Measurements from ENCODE around the gene CTNNB1. TPM values are rescaled to one million over a fixed set of nuclear protein-coding genes. Genes with fewer than 3 reads are reported as not detected.

CTNNB1 gene
- total and polyA plus RNA-seq, 2 experiments from 2014 or later: 89.4 to 566 TPM

- H3K27ac ChIP-seq (ENCODE audit: low read depth): no peak overlapping the region
- peaks cover 10% of the 10 kb centered on the region for H3K4me1 ChIP-seq (ENCODE audit: insufficient read depth)
- H3K4me3 ChIP-seq: no peak overlapping the region
- H3K79me2 ChIP-seq (replicated peaks; ENCODE audit: insufficient read depth): no peaks in the 10 kb centered on the region
- Mint-ChIP-seq H3K4me1 (peaks cover 12% of the 10 kb centered on the region), H3K4me3 (no peak overlapping the region), H3K27ac (no peak overlapping the region), H3K36me3 (ENCODE audit: low read depth) (no peaks in the 10 kb centered on the region), H3K9me3 (no peaks in the 10 kb centered on the region), H3K27me3 (ENCODE audit: insufficient read depth, low read depth, poor library complexity) (peaks cover 3% of the 10 kb centered on the region)
- H3K36me3 ChIP-seq (ENCODE audit: insufficient read depth): no peaks in the 10 kb centered on the region
- H3K9me2 ChIP-seq (ENCODE audit: insufficient read depth): no peaks in the 10 kb centered on the region
- H2AFZ ChIP-seq: no peak overlapping the region
- TF ChIP-seq JUNB (IDR thresholded peaks at IDR 0.05; ENCODE audit: unreplicated experiment): no peak
- TF ChIP-seq EZH2phosphoT487 (IDR thresholded peaks at IDR 0.05; ENCODE audit: unreplicated experiment): no peak
- TF ChIP-seq, protein P1, sequence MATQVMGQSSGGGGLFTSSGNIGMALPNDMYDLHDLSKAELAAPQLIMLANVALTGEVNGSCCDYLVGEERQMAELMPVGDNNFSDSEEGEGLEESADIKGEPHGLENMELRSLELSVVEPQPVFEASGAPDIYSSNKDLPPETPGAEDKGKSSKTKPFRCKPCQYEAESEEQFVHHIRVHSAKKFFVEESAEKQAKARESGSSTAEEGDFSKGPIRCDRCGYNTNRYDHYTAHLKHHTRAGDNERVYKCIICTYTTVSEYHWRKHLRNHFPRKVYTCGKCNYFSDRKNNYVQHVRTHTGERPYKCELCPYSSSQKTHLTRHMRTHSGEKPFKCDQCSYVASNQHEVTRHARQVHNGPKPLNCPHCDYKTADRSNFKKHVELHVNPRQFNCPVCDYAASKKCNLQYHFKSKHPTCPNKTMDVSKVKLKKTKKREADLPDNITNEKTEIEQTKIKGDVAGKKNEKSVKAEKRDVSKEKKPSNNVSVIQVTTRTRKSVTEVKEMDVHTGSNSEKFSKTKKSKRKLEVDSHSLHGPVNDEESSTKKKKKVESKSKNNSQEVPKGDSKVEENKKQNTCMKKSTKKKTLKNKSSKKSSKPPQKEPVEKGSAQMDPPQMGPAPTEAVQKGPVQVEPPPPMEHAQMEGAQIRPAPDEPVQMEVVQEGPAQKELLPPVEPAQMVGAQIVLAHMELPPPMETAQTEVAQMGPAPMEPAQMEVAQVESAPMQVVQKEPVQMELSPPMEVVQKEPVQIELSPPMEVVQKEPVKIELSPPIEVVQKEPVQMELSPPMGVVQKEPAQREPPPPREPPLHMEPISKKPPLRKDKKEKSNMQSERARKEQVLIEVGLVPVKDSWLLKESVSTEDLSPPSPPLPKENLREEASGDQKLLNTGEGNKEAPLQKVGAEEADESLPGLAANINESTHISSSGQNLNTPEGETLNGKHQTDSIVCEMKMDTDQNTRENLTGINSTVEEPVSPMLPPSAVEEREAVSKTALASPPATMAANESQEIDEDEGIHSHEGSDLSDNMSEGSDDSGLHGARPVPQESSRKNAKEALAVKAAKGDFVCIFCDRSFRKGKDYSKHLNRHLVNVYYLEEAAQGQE (IDR thresholded peaks at IDR 0.05; ENCODE audit: unreplicated experiment): no peak
- TF ChIP-seq POLR2AphosphoS5 (IDR thresholded peaks at IDR 0.05; ENCODE audit: low read depth): no peak
- TF ChIP-seq ZNF114 (CRISPR knock-in tag; IDR thresholded peaks at IDR 0.05): no peak
- TF ChIP-seq CREB1 (CRISPR knock-in tag; IDR thresholded peaks at IDR 0.05; ENCODE audit: low read depth): no peak
- no peaks in the 10 kb centered on the region for H3F3A ChIP-seq (replicated peaks; ENCODE audit: low read depth)
- no peak for ATAC-seq
- H4K20me1 ChIP-seq (replicated peaks; ENCODE audit: insufficient read depth): no peaks in the 10 kb centered on the region
- DNase-seq (ENCODE audit: low spot score): no peak
- peaks cover 9% of the 10 kb centered on the region; the same call in 1 of the 2 replicates for H3K27me3 ChIP-seq (ENCODE audit: insufficient read depth)
- no peak overlapping the region for H3K4me2 ChIP-seq
Measured at GRCh38 chr3:41193794-41194539, 5.3 kb upstream of the CTNNB1 start.

DNA sequence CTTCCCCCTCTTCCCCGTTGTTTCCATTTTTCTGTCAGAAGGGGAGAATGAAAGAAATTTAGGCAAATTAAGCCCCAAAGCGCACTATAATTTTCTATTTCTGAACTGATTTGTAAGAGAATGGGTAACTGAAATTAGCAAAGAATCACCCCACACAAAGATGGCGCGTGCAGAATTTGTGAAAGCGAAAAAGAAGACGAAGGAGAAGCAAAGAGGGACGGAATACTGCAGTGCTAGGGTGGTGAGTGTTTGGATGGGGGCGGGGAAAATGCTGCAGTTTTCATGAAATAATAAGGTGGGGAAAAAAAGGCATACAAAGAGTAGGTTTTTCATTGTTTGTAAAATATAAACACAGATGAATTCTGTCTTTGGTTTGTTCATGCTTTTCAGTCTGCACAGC is 4.6 kb upstream of the CTNNB1 start:
- H3K4me1 Mint-ChIP-seq: peaks cover 12% of the 10 kb centered on the region
- Histone ChIP-seq H3K27ac (ENCODE audit: low read depth) (no peak overlapping the region), H3F3A (replicated peaks; ENCODE audit: low read depth) (no peaks in the 10 kb centered on the region), H3K79me2 (replicated peaks; ENCODE audit: insufficient read depth) (no peaks in the 10 kb centered on the region), H3K4me1 (ENCODE audit: insufficient read depth) (peaks cover 10% of the 10 kb centered on the region), H2AFZ (no peak overlapping the region), H3K9me2 (ENCODE audit: insufficient read depth) (no peaks in the 10 kb centered on the region), H3K4me2 (no peak overlapping the region), H3K36me3 (ENCODE audit: insufficient read depth) (no peaks in the 10 kb centered on the region), H3K27me3 (ENCODE audit: insufficient read depth) (peaks cover 9% of the 10 kb centered on the region; the same call in 1 of the 2 replicates), H3K4me3 (no peak overlapping the region), H4K20me1 (replicated peaks; ENCODE audit: insufficient read depth) (no peaks in the 10 kb centered on the region)
- no peaks in the 10 kb centered on the region for H3K9me3 Mint-ChIP-seq
- no peak for ATAC-seq
- no peak for DNase-seq (ENCODE audit: low spot score)
- H3K27ac Mint-ChIP-seq: no peak overlapping the region
- H3K4me3 Mint-ChIP-seq: no peak overlapping the region
- peaks cover 5% of the 10 kb centered on the region for H3K27me3 Mint-ChIP-seq (ENCODE audit: insufficient read depth, low read depth, poor library complexity)
- no peaks in the 10 kb centered on the region for H3K36me3 Mint-ChIP-seq (ENCODE audit: low read depth)
- TF ChIP-seq, protein P2, sequence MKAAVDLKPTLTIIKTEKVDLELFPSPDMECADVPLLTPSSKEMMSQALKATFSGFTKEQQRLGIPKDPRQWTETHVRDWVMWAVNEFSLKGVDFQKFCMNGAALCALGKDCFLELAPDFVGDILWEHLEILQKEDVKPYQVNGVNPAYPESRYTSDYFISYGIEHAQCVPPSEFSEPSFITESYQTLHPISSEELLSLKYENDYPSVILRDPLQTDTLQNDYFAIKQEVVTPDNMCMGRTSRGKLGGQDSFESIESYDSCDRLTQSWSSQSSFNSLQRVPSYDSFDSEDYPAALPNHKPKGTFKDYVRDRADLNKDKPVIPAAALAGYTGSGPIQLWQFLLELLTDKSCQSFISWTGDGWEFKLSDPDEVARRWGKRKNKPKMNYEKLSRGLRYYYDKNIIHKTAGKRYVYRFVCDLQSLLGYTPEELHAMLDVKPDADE (IDR thresholded peaks at IDR 0.05): no peak
- TF ChIP-seq ZNF462 (CRISPR knock-in tag; IDR thresholded peaks at IDR 0.05): no peak
- TF ChIP-seq STAT1 (IDR thresholded peaks at IDR 0.05; ENCODE audit: unreplicated experiment): no peak
- TF ChIP-seq CREB1 (CRISPR knock-in tag; IDR thresholded peaks at IDR 0.05; ENCODE audit: low read depth): no peak
- TF ChIP-seq JUNB (IDR thresholded peaks at IDR 0.05; ENCODE audit: unreplicated experiment): no peak
